GF-D8 (cell line): ENCODE data around the gene AHCYL2.
"Not testable (repeated sequence)": the region's sequence is repeated elsewhere in the genome, so short reads cannot be mapped to it uniquely, and the experiment has no call there.

Experiments used
- DNase-seq: peaks from one replicate; lab custom pipeline; 2025; lab: John Stamatoyannopoulos, UW

Gene AHCYL2

DNA sequence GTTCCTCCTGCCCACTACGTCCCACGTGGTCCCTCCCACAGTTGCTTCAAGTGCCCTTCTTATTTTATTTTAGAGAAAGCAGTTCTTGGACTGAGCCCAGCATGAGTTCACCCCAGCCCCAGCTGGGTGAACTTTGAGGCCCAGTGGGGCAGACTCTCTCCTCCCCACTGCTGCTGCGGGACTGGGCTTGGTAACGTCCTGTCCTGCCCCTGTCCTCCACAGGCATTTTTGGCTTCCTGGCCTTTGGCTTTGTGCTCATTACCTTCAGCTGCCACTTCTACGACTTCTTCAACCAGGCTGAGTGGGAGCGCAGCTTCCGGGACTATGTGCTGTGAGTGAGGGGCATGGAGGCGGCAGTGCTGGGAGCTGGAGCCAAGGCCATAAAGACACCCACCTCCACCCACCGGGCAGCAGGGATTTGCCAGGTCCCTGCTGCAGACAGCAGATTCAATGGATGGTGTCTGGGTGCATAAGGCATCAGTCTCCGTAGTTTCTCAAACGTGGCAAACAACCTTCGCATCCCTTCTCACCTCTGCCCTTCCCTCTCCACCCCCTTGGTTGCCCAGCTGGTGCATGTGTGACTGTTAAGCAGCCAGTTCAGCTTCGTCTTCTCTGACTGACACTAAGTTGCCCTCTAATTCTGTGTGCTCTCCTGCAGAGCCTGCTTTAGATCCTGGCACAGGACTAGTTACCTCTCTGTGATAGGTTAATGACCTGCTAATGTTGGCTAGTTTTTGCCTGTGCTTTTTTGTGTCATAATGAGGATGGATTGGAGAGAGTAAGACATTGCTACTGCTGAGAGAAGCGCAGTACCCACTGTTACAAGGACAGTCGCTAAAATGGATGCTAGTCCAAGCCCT lies 15.5 kb upstream of the AHCYL2 start:
- DNase-seq: no peak

DNA sequence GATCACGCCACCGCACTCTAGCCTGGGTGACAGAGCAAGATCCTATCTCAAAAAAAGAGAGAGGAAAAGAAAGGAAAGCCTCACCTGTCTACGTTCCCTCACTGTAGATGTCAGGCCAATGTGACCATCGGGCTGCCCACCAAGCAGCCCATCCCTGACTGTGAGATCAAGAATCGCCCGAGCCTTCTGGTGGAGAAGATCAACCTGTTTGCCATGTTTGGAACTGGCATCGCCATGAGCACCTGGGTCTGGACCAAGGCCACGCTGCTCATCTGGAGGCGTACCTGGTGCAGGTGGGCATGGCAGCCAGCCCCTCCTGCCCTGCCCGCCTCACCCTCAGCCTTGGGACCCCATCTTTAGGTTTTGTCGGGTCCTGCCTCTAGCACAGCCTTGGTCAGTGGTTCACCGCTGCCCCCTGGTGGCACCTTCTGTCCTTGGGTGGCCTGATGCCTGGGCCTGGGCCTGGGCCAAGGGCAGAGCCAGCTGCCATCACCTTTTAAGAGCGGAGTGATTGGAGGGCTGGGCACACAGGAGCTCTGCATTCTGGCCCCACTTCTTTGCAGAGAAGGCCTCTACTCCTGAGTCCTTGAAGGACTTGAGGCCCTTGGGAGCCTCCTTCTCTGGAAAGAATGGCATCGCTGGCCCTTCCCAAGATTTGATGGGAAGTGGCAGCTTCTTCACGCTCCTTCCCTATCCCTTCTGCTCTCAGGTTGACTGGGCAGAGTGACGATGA lies 14.4 kb upstream of the AHCYL2 start:
- DNase-seq: no peak

DNA sequence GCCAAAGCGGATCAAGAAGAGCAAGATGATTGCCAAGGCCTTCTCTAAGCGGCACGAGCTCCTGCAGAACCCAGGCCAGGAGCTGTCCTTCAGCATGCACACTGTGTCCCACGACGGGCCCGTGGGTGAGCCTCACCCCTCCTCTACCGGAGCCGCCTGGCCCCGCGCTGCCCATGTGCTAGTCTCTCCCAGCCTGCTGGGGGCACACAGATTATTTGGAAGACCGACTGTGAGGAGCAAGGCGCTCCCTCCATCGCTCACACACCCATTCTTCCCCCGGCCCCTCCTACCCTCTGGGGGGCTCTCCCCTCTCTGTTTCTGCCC lies 13.9 kb upstream of the AHCYL2 start:
- DNase-seq: no peak

DNA sequence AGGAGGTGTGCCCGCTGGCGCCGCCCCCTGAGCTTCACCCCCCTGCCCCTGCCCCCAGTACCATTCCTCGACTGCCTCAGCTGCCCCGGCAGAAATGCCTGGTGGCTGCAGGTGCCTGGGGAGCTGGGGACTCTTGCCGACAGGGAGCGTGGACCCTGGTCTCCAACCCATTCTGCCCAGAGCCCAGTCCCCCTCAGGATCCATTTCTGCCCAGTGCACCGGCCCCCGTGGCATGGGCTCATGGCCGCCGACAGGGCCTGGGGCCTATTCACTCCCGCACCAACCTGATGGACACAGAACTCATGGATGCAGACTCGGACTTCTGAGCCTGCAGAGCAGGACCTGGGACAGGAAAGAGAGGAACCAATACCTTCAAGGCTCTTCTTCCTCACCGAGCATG lies 12.7 kb upstream of the AHCYL2 start:
- no peak for DNase-seq

DNA sequence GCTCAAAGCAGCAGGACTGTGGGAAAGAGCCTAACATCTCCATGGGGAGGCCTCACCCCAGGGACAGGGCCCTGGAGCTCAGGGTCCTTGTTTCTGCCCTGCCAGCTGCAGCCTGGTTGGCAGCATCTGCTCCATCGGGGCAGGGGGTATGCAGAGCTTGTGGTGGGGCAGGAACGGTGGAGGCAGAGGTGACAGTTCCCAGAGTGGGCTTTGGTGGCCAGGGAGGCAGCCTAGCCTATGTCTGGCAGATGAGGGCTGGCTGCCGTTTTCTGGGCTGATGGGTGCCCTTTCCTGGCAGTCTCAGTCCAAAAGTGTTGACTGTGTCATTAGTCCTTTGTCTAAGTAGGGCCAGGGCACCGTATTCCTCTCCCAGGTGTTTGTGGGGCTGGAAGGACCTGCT lies 12.2 kb upstream of the AHCYL2 start:
- DNase-seq: no peak

DNA sequence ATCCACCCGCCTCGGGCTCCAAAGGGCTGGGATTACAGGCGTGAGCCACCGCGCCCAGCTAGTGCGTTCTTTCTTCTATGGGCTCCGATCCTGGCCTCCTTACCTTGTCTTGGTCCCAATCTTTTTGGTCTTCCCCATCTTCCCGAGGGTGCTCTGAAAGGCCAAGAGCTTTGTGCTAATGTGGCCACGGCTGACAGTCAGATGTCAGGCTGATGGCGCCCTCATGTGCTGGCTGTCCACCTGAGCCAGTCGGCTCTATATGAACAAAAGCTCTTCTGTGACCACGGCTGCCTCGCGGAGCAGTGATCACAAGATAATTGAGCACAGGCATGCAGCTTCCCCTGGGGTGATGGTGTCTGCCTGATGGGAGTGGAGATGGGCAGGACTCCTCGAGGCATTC lies 11.0 kb upstream of the AHCYL2 start:
- no peak for DNase-seq

DNA sequence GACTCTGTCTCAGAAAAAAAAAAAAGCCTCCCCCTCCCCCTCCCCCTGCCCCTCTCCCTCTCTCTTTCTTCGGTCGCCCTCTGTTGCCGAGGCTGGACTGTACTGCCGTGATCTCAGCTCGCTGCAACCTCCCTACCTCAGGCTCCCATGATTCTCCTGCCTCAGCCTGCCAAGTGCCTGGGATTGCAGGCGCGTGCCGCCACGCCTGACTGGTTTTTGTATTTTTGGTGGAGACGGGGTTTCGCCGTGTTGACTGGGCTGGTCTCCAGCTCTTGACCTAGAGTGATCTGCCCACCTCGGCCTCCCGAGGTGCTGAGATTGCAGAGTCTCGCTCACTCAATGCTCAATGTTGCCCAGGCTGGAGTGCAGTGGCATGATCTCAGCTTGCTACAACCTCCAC lies 9.1 kb upstream of the AHCYL2 start:
- DNase-seq: not testable (repeated sequence)

DNA sequence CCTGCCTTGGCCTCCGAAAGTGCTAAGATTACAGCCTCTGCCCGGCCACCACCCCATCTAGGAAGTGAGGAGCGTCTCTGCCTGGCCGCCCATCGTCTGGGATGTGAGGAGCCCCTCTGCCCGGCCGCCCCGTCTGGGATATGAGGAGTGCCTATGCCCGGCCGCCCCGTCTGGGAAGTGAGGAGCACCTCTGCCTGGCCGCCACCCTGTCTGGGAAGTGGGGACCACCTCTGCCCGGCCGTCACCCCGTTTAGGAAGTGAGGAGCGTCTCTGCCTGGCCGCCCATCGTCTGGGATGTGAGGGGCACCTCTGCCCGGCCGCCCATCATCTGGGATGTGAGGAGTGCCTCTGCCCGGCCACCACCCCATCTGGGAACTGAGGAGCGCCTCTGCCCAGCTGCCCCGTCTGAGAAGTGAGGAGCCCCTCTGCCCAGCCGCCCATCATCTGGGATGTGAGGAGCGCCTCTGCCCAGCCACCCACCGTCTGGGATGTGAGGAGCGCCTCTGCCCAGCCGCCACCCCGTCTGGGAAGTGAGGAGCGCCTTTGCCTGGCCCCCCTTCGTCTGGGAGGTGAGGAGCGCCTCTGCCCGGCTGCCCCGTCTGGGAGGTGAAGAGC lies 8.6 kb upstream of the AHCYL2 start:
- DNase-seq: not testable (repeated sequence)

DNA sequence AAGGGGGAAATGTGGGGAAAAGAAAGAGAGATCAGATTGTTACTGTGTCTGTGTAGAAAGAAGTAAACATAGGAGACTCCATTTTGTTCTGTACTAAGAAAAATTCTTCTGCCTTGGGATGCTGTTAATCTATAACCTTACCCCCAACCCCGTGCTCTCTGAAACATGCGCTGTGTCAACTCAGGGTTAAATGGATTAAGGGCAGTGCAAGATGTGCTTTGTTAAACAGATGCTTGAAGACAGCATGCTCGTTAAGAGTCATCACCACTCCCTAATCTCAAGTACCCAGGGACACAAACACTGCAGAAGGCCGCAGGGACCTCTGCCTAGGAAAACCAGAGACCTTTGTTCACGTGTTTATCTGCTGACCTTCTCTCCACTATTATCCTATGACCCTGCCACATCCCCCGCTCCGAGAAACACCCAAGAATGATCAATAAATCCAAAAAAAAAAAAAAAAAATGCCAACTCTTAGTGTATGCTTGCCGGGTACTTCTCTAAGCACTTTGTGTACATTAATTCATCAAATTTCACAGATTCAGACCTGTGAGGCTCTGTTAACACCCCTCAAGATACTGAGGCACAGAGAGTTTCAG lies 7.9 kb upstream of the AHCYL2 start:
- DNase-seq: not testable (repeated sequence)

DNA sequence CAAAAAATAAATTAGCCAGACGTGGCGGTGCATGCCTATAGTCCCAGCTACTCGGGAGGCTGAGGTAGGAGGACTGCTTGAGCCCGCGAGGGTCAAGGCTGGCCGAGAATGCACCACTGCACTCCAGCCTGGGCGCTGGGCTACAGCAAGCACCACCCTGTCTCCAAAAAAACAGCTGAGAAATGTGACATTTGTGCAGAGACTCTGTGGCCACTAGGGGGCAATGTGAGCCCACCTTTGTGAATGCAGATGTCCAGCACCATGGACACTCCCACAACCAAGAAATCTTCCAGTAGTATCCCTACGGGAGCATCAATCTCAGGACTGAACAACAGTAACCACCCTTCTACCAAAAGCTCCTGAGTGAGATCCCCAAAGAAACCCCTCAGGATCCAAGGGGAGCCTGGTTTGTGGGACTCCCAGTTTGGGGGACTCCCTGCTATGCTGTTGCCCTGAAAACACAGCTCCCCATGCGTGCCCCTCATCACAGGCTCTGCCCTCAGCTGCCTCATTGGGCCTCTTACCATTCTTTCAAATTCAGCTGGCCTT lies 6.2 kb upstream of the AHCYL2 start:
- no peak for DNase-seq

DNA sequence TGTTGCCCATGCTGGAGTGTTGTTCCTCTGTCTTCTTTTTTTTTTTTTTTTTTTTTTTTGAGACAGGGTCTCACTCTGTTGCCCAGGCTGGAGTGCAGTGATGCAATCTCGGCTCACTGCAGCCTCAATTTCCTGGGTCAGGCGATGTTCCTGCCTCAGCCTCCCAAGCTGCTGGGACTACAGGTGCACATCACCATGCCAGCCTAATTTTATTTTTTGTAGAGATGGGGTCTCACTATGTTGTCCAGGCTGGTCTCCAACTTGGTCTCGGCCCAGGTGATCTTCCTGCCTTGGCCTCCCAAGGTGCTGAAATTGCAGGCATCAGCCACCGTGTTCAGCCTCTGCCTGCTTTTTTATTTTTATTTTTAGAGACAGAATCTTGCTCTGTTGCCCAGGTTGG lies 5.7 kb upstream of the AHCYL2 start:
- DNase-seq: not testable (repeated sequence)

DNA sequence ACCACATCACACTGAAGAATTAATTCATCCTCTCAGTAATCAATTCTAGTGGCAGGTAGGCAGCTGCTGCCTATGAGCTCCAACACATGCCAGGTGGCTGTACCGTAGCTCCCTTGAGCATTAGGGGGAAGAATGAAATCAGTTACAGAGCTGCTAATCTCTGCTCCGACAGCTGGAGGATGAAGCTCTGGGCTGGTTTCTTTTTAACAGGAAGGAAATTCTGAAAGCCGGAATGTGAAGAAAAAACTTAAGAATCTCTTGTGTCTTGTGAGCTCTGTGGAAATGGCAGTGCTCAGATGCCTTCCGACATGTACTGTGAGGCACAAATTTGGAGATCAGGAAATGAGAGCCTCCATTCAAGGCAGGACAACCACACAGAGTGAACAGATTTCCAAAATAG lies 2.8 kb upstream of the AHCYL2 start:
- DNase-seq: peak; percentile 66

DNA sequence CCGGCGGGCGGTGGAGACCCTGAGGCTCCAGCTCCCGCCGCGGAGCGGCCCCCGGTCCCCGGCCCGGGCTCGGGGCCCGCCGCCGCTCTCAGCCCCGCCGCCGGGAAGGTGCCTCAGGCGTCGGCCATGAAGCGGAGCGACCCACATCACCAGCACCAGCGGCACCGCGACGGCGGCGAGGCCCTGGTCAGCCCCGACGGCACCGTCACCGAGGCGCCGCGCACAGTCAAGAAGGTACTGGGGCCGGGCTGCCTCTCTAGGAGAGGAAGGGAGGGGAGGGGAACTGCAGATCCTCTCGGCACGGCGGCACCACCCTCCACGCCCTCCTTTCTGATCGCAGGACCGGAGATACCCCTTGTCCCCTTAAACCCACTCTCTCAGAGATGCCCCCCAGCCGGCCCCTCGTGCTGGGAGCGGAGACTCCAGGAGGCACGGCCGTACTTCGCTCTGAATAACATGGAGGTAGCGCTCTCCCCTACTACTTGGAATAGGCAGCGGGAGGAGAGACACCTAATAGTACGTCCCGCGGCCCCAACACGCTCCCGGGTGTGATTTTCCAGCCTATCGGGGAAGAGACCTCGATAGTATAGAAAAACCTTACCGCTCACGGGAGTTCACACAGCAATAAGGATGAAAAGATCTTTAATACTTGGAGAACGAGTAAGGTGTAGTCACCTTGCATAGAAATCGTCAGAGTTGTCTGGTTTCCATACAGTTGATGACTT lies 538 bp downstream of the AHCYL2 start:
- DNase-seq: no peak

DNA sequence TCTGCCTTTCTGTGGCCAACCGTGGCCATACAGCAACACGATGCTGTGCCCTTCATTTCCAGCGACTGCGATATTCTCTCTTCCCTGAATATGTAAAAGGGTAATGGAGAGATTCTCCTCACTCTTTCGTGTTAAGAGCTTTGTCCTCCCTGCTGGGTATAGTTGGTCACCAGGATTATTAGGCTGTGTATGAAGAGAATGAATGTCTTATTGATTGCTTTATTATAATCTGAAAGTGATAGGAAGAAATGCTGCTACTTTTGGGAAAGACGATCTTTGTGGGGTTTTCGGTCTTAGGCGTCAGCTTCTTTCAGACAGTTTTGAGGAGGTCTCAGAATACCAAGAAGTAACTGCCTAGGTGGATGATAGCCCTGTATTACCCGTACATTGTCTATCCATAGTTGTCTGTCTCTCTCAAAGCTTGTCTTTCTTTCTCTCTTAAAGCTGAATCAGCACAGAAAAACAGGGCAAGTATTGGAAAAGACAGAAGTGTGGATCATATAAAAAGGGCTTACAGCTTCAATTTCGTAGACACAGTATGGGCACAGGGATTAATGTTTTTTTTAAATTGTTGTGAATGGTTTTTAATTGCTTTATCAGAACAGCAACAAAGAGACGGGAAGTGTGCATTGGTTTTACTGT lies 1.2 kb downstream of the AHCYL2 start:
- DNase-seq: no peak

DNA sequence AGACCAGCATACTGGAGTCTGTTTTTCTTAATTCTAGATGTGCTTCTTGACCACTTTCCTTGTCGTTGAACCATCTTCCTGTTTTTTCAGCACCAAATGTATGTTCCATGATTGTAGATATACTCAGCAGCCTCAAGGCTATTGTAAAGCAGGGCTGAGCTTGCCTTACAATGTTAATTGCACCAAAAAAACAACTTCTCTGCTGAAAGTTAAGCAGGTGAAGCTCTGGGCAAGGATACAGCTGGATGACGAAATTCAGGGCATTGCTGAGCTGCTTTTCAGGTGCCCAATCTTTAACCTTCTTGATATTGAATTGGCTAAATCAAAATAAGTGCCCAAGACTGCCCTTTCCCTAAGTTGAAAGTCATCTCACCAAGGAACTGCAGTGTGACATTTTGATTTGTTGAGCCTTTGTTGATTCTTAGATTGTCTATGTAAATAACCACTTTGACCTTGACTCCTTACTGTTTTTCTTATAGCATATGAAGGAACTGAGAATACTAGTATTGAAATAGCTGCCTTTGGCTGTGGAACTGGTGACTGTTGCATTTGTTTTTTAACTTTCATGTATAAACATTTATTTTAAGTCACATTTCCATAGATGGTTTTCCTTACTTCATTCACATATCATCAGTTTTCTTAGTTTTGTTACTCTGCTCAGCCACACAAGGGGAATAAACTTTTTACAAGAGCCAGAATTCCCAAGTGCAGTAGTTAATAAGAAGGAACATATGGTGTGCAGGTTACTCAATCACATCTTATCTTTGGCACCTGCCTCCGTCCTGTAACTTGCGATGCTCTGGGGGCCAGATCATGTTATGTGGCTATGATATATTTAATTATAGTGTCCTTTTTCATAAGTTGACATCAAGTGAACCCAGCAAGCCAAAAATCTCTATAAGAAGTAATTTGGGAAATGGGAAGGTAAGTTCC lies 3.1 kb downstream of the AHCYL2 start:
- DNase-seq: no peak

DNA sequence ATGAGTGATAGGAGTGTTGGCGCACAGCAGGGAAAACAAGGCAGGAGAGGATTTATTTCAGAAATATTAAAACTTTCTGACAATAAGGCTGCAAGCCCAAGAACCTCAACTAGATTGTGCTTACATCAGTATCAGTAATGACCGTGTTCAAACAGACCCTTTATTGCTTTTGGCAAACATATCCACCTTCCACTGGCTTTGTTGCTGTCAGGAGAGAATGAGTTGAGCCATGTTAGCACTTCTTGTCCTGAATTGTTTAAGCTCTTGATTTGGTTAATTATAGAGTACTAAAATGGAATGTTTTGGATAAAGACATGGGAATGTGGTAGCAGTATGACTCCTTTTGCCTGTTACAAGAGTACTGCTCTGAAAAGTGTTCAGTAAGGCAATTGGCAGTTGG lies 3.8 kb downstream of the AHCYL2 start:
- no peak for DNase-seq

DNA sequence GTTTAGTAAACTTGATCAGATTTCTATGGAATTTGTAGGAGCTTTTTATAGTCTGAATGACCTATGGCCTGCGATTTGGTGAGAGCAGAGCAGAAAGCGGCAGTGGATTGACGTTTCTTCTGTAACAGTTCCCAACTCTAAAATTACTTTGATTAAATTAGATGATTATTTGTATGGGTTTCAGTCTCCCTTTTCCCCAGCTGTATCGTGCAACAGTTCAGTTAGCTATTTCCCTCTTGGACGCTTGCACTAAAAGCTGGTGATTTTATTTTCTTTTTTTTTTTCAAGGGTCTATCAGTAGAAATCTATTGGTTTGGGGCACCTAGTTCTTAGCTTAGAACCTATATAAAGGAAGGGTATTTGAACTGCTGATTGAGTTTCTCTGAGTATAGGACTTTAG lies 6.8 kb downstream of the AHCYL2 start:
- no peak for DNase-seq

DNA sequence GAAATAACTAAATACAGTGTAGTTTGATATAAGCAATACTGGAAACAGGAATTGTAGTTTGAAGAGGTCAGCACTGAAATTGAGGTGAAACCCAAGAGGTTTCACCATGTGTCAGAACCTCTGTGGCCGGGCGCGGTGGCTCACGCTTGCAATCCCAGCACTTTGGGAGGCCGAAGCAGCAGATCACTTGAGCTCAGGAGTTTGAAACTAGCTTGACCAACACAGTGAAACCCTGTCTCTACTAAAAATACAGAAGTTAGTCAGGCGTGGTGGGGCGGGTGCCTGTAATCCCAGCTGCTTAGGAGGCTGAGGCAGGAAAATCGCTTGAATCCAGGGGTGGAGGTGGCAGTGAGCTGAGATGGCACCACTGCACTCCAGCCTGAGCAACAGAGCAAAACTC lies 13.7 kb downstream of the AHCYL2 start:
- no peak for DNase-seq

DNA sequence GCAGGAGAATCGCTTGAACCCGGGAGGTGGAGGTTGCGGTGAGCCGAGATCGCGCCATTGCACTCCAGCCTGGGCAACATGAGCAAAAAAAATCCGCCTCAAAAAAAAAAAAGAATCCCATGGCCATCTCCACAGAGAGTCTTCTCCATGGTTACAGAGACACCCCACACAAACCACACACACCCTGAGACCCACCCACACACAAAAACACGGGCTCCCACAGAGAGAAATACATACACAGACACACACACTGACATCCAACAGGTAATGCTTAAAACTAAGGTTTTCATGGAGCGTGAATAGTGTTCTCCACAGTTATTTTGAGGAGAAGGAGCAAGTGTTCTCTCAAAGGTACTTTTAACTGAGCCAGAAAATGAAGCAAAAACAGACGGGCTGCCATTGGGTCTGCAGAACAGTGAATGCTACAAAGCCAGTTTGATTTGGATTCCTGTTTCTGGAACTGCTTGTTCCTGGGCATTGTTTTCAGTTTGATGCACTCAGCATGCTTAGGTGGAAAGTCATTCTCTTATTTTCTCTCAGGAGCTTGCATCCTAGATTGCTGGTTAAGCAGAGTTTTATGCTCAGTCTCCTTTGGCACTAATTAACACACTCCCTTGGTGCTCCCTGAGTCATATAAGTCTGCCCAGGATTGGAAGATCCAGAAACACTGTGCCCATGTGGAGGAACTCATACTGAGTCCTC lies 15.4 kb downstream of the AHCYL2 start:
- no peak for DNase-seq

DNA sequence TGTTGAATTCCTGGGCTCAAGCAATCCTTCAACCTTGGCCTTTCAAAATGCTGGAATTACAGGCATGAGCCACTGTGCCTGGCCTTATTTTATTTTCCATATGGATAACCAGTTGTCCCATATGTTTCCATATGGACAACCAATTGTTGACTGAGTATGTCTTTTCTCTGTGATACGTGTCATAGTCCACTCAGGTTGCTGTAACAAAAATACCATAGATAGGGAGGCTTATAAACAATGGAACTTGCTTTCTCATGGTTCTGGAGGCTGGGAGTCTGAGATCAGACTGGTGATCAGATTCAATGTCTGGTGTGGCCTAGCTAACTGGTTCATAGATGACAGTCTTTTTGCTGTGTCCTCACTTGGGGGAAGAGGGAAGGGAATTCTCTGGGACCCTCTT lies 19.4 kb downstream of the AHCYL2 start:
- DNase-seq: no peak
